HL-60 (cell line): ENCODE data around the gene NRCAM.

Experiments used
- CTCF ChIP-seq: IDR thresholded peaks from one replicate; pipeline ENCODE4 v1.5.1; 2011; ENCODE audit warnings: low read length, control low read depth, inconsistent platforms; ENCODE audit not compliant: insufficient read depth
- POLR2AphosphoS5 ChIP-seq: IDR thresholded peaks from 2 replicates; pipeline ENCODE4 v1.6.1; 2012; ENCODE audit warnings: low read depth
- REST ChIP-seq: IDR thresholded peaks from 2 replicates; pipeline ENCODE4 v1.6.1; 2012; ENCODE audit warnings: low read depth; ENCODE audit not compliant: insufficient replicate concordance

- TF ChIP-seq CTCF (no peak), REST (no peak), POLR2AphosphoS5 (no peak)
Observed at GRCh38 chr7:108332937-108333336, 123.3 kb downstream of the NRCAM start.
